Measurements from ENCODE around the gene PRLR.

PRLR gene

GRCh38 chr5:35009019-35009418 lies 221.3 kb downstream of the PRLR start:
- Histone ChIP-seq H3K4me3 (ENCODE audit: low read length) (no peak overlapping the region), H3K27me3 (ENCODE audit: low read depth, low read length) (no peaks in the 10 kb centered on the region), H2AFZ (ENCODE audit: low read depth, low read length) (no peak overlapping the region), H4K20me1 (ENCODE audit: insufficient read depth, low read length) (no peaks in the 10 kb centered on the region), H3K4me1 (ENCODE audit: low read length) (no peaks in the 10 kb centered on the region), H3K9me3 (ENCODE audit: insufficient read depth, low read length) (no peaks in the 10 kb centered on the region), H3K9ac (ENCODE audit: low read length) (no peak overlapping the region), H3K27ac (ENCODE audit: low read length) (no peak overlapping the region), H3K36me3 (replicated peaks; ENCODE audit: low read depth, low read length) (no peaks in the 10 kb centered on the region), H3K79me2 (ENCODE audit: low read length) (no peaks in the 10 kb centered on the region), H3K4me2 (ENCODE audit: low read length) (no peak overlapping the region)
- TF ChIP-seq EZH2phosphoT487 (IDR thresholded peaks at IDR 0.05; ENCODE audit: low read depth) (no peak), CTCF (IDR thresholded peaks at IDR 0.05; ENCODE audit: low read depth, low read length) (no peak)

GRCh38 chr5:35004771-35005170 lies 225.5 kb downstream of the PRLR start:
- Histone ChIP-seq H3K27ac (ENCODE audit: low read length) (no peak overlapping the region), H2AFZ (ENCODE audit: low read depth, low read length) (no peak overlapping the region), H3K4me2 (ENCODE audit: low read length) (no peak overlapping the region), H3K9me3 (ENCODE audit: insufficient read depth, low read length) (no peaks in the 10 kb centered on the region), H3K4me3 (ENCODE audit: low read length) (no peak overlapping the region), H4K20me1 (ENCODE audit: insufficient read depth, low read length) (no peaks in the 10 kb centered on the region), H3K79me2 (ENCODE audit: low read length) (no peaks in the 10 kb centered on the region), H3K4me1 (ENCODE audit: low read length) (peaks cover 28% of the 10 kb centered on the region), H3K36me3 (replicated peaks; ENCODE audit: low read depth, low read length) (no peaks in the 10 kb centered on the region), H3K27me3 (ENCODE audit: low read depth, low read length) (no peaks in the 10 kb centered on the region), H3K9ac (ENCODE audit: low read length) (no peak overlapping the region)
- TF ChIP-seq EZH2phosphoT487 (IDR thresholded peaks at IDR 0.05; ENCODE audit: low read depth) (no peak), CTCF (IDR thresholded peaks at IDR 0.05; ENCODE audit: low read depth, low read length) (no peak)

GRCh38 chr5:35004200-35004599 lies 226.1 kb downstream of the PRLR start:
- Histone ChIP-seq H4K20me1 (ENCODE audit: insufficient read depth, low read length) (no peaks in the 10 kb centered on the region), H3K36me3 (replicated peaks; ENCODE audit: low read depth, low read length) (no peaks in the 10 kb centered on the region), H2AFZ (ENCODE audit: low read depth, low read length) (no peak overlapping the region), H3K27ac (ENCODE audit: low read length) (no peak overlapping the region), H3K4me3 (ENCODE audit: low read length) (no peak overlapping the region), H3K4me1 (ENCODE audit: low read length) (peaks cover 28% of the 10 kb centered on the region), H3K27me3 (ENCODE audit: low read depth, low read length) (no peaks in the 10 kb centered on the region), H3K9ac (ENCODE audit: low read length) (no peak overlapping the region), H3K79me2 (ENCODE audit: low read length) (no peaks in the 10 kb centered on the region), H3K4me2 (ENCODE audit: low read length) (peak overlapping the region; percentile 85; the same call in 1 of the 2 replicates), H3K9me3 (ENCODE audit: insufficient read depth, low read length) (no peaks in the 10 kb centered on the region)
- TF ChIP-seq CTCF (IDR thresholded peaks at IDR 0.05; ENCODE audit: low read depth, low read length) (no peak), EZH2phosphoT487 (IDR thresholded peaks at IDR 0.05; ENCODE audit: low read depth) (no peak)

- no peaks in the 10 kb centered on the region for H3K36me3 ChIP-seq (replicated peaks; ENCODE audit: low read depth, low read length)
- TF ChIP-seq CTCF (IDR thresholded peaks at IDR 0.05; ENCODE audit: low read depth, low read length) (peak; percentile 79), EZH2phosphoT487 (IDR thresholded peaks at IDR 0.05; ENCODE audit: low read depth) (no peak)
- H3K4me1 ChIP-seq (ENCODE audit: low read length): peaks cover 28% of the 10 kb centered on the region
- H3K4me3 ChIP-seq (ENCODE audit: low read length): peak overlapping the region; percentile 62
- no peak overlapping the region for H3K27ac ChIP-seq (ENCODE audit: low read length)
- peak overlapping the region; percentile 79; the same call in 1 of the 2 replicates for H2AFZ ChIP-seq (ENCODE audit: low read depth, low read length)
- H3K4me2 ChIP-seq (ENCODE audit: low read length): peak overlapping the region; percentile 85
- 0 out of 2 replicates have a peak overlapping the region, but pooled peaks have one; percentile 27 for H3K9ac ChIP-seq (ENCODE audit: low read length)
- no peaks in the 10 kb centered on the region for H3K9me3 ChIP-seq (ENCODE audit: insufficient read depth, low read length)
- no peaks in the 10 kb centered on the region for H4K20me1 ChIP-seq (ENCODE audit: insufficient read depth, low read length)
- no peaks in the 10 kb centered on the region for H3K79me2 ChIP-seq (ENCODE audit: low read length)
- H3K27me3 ChIP-seq (ENCODE audit: low read depth, low read length): no peaks in the 10 kb centered on the region
These were observed 227.0 kb downstream of the PRLR start for GRCh38 chr5:35003018-35003957.

All from OCI-LY3 (cell line).